Raji (cell line): ENCODE data around the gene XIRP2.

ENCODE experiments used
- POLR2A ChIP-seq: IDR thresholded peaks from 2 replicates; pipeline ENCODE4 v1.6.1; 2011; ENCODE audit warnings: low read depth, low read length, control low read depth; ENCODE audit not compliant: insufficient read depth

Gene XIRP2

DNA sequence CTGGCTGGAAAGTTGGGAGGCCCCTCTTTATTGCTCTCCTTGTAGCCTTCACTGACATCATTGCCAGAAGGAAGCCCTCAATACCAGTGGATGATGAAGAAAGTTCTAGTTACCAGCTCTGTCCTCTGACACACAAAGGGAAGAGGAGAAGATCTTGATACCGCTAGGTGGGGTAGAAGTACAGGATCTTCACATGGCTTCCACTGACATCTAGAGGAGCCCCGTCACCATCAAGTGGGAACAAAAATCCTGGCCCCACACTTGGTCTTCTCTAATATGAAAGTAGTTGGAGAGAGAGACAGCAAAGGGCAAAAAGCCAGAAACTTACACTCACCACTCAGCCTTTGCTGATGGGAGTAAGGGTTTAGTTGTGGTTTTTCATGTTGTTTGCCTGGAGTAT lies 12.4 kb downstream of the XIRP2 start:
- TF ChIP-seq POLR2A = no peak

DNA sequence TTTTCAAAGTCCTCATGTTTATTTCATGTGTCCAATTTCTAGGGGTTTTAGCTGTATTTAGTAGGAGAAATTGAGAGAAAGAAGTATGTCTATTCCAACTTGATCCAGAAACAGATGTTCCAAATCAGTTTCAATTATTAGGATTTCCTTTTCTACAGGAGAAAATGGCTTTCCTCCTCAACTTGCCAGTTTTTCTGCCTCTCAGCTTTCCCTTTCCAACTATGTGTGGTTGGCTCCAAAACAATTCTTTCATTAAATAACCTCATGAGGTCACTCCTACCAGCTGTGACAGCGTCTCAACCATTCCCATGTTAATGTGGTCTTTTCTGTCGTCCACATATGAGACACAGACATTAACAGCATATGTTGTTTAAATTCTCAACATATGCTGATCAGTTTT lies 13.1 kb downstream of the XIRP2 start:
- TF ChIP-seq POLR2A = no peak

DNA sequence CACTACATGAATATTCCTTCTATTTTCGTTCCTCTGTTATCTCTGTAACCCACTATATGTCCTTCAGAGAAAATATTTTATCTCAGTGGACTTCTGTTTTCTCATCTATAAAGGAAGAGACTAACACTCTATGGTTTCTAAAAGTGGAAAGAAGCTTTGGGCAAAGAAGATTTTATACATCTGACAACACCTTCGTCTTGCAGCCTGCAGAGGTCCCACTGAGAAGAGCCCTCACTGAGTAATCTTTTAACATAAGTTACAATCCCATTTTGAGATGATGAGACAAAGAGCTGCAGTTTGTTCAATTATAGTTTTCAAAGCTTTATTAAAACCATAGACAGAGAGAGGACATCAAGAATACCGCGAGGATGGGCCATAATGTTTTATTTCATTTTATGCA lies 28.7 kb downstream of the XIRP2 start:
- TF ChIP-seq POLR2A = no peak

DNA sequence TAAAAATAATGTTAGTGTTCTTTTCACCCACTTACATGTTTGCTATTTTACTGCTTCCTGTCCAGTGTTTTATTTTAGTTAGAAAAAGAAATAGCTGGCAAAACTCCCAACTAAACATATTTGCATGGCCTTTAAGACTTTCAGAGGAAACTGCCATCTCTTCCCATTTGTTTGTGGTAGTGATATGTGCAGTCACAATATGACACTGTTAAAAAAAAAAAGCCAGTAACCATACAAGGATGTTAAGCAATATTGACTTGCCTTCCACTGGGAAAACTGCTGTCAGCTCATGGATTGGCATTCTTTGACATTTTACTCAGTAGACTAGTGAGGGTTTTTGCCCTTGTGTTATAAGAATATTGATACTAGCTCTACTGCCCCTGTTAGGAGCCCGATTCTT lies 29.1 kb downstream of the XIRP2 start:
- TF ChIP-seq POLR2A = no peak

DNA sequence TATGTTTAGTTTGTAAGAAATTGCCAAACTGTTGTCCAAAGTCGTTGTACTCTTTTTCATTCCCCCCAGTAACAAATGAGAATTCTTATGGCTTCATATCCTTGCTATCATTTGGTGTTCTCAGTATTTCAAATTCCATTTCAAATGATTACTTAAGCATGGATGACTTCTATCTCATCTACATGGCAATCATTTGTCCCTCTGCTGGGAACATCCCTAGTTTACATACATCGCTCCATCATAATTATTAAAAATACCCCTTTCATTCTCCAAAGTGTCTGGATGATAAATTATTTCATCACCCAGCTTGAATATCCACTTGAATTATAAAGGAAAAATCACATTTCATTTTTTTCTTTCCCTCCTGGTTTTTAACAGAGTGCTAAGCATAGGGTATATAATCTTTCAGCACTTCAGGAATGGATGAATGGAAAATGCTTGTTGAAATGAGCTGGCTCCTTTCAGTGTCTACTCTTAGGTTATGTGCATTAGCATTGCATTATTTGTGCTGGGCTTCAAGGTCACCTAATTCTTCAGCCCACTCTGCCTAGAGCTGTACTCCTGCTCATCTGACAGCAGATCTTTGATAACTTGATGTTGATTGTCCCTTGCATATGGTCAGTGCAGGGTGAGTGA lies 33.1 kb downstream of the XIRP2 start:
- TF ChIP-seq POLR2A = no peak

DNA sequence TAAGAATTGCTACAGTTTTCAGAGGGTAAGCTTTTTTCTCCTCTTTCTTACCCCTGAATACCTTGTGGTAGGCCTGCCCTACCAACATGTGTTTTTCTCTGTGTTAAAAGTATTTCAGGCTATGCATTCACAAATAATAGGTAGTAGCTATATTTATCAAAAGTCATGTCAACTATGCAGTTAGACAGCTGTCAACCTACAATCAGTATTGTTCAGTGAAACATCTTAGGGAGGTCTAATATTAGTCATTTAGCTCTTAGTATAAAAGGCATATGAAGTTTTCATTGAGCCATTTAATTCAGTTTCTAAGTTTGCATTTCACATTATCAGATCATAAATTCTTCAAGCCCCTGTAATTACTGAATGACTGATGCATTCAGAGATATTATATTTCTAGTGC lies 36.7 kb downstream of the XIRP2 start:
- TF ChIP-seq POLR2A = no peak

DNA sequence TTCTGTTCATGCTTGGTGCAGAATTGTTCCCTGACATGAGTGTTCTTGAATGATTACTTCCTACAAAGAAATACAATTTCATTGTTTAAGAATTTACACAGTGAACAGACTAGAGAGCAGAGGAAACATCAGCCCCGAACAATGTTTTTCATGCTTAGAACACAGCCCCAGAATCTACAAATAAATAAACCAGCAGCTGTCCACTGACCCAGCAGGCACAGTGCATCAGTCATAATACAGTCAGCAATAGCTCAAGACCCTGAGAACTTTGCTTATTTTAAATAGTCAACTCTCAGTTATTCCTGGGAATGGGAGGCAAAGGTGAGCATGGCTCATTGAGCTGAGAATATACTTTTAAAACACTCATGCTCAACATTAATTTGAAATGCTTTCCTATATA lies 38.4 kb downstream of the XIRP2 start:
- TF ChIP-seq POLR2A = no peak

DNA sequence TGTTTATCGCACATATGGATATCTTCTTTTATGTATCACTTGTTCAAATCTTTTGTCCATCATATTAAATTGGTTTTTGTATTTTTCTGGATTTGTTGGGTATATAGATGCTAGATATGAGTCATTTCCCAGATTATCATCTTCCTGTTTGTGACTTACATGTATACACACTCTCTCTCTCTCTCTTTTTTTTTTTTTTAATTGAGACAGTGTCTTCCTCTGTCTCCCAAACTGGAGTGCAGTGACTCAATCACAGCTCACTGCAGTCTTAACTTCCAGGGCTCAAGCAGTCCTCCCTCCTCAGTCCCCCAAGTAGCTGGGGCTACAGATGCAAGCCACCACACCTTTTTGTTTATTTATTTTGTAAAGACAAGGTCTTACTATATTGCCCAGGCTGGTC lies 43.8 kb downstream of the XIRP2 start:
- TF ChIP-seq POLR2A = no peak

DNA sequence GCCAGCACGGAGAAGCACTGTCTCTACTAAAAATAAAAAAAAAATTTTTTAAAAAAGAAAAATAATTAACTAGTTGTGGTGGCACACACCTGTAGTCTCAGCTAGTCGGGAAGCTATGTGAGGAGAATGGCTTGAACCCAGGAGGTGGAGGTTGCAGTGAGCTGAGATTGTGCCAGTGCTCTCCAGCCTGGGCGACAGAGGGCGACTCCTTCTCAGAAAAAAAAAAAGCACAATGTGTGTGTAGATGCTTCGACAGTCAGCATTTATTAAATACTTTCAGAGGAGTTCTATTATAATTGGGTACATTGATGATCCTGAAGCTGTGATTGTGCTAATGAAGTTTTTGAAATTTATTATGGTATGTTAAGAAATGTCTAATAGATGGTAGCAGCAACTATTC lies 46.5 kb downstream of the XIRP2 start:
- no peak for TF ChIP-seq POLR2A

DNA sequence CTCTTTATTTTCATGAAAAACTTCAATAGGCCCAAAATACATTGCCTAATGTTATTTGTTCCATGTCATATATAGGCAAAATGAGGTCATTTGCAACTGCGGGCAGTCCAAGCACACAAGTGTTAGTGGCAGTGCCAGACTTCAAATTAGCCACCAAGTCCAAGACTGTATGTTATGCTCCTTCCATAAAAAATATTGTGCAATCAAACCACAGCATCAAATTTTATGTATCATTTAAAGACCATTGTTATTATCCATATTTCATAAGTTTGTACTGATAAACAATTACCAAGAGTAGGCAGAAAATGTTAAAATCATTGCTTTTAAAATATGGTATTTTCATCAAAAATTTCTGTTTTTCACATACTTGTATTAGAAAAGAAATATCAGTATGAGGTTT lies 54.1 kb downstream of the XIRP2 start:
- TF ChIP-seq POLR2A = no peak

DNA sequence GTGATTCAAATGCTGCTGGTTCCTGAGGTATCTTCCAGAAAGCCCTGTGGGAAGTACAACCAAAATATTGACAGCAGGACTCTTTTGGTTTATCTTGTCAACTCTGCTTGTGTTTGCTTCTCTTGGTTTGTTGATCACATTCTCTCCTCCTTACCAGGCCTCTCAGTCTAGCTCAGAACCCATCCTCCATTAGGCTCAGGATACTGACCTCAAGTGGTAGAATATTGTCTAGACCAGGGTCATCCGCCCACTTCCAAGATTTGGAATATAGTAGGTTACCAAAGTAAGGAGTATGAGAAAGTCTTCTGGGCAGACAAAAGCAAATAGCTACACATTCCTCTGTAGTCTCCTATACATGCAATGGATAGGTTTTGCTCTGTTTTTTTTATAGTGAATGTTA lies 56.6 kb downstream of the XIRP2 start:
- no peak for TF ChIP-seq POLR2A

DNA sequence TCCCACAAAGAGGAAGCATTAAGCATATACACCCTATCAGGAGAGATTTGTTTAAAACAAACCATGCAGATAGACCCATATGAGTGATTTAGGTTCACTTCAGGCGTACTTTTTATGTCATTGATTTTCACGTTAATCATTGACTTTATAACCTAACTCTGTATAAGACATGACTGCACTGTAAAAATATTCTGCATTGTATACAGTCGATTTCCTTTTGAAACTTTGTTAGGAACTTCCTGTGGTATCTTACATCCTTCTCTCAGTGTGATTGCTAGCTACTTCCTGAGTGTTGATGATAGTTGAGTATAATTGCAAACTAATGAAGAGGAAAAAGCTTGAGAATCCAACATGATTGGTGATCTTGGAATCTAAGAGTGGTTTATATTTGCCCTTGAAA lies 69.4 kb downstream of the XIRP2 start:
- no peak for TF ChIP-seq POLR2A

DNA sequence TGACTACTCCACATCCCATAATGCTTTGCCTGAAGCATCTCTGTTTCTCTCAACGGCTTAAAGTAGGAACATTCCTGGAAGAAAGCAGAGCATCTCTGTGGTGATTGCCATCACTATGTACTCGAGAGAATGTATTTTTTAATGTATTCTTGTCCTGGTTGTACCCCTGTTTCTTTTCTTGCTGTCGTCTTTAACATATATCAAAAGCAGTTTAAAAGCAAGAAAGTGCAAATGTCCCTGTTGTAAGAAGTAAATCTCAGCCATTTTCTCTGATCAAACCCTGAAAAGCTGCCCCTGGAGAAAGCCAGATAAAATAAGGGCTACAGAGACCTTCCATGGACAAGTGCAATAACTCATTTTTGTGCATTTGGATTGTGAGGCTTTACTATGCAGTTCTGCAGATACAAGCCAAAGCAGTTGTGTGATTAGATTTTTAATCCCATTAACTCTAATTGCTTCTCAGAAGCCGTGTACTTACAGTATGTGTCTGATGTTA lies 70.8 kb downstream of the XIRP2 start:
- no peak for TF ChIP-seq POLR2A

DNA sequence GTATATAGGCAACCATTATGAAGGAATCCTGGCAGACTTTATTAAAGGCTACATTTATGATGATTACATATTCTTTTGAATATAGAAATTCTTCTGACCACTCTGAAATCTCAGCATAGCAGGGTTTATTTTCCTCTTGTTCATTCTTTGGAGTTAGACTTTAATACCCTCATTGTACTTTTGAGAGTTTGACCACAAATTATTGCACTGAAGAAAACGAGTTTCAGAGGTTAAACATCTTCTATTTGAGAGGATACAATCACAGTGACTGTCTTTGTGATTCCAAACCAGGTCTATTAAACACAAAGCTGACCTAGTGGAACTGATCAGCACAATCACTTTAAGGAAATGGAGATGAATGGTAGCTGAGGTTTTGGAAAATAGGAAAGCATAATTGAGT lies 71.3 kb downstream of the XIRP2 start:
- no peak for TF ChIP-seq POLR2A

DNA sequence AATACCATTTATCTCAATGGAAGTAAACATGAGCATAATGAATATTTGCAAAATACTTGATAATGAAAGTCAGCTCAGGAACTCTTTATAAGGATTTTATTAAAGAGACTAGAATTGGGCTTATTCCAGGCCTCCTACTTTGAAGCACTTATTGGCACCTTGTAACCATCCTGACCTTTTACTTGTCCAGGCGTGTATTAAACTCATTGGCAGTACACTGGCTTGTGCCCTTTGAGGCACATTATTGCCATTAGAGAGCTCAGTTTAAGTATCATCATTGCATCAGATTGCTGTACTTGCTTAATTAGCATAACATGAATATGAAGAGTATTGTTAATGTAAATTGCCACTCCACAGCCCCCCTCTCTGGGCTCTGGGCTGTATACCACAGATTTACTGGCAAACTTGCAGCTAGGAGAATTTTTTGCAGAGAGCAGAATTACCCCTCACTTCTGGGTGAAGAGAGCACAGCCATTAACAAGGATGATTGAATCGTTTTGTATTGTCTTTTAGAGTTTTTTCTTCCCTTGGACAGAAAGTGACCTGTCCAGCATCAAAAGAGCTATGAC lies 72.5 kb downstream of the XIRP2 start:
- no peak for TF ChIP-seq POLR2A

DNA sequence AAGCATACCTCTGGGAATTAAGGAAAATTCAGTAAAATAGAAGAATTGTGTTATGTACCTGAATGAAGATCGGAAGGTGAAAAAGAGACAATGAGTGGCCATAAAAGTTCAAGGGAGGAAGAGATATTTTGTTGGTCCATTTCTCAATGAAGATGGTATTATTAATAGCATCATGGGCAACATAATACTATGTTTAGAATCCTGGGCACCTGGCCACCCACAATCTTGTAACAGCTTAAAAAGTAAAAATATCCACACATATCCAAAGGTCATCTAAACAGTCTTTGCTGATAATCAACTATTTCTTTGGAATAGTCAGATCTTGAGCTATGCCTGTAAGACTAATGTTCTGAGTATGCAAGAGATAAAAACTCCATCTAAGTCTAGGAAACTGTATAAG lies 73.7 kb downstream of the XIRP2 start:
- no peak for TF ChIP-seq POLR2A

DNA sequence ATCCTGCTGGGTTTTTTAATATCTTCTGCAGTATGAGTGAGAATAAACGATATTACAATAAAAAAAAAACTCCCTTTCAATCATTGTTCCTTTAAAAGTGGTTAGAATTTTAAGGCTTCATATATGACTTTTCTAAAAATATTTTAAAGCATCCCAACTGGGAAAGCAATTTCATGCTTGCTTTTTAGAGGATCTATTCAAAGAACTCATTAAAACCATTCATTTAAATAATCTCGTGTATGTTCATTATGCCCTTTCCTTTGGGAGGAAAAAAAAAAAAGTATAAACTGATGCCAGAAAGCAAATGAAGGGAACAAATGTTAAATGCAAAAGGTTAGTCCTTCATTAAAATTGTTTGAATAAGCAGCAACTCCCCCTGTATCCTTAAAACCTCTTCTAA lies 81.2 kb downstream of the XIRP2 start:
- no peak for TF ChIP-seq POLR2A
